Stomach (tissue), 9 donors: ENCODE measurements around the gene MCTP1. TPM values are rescaled to one million over a fixed set of nuclear protein-coding genes. Genes with fewer than 3 reads are reported as not detected.

ENCODE experiments used
- DNase-seq, 2 donors: peaks; one replicate each; pipeline versions ENCODE4 v3.0.0 to v3.0.0-alpha.2; 2013 to 2019
- H3K27ac ChIP-seq, 5 donors: fragments of 200-600 bp in 4 of 5; sonication (generic) in 4 of 5; one replicate each; pipeline ENCODE4 v1.5.1; 2013 to 2019; ENCODE audit warnings: mild to moderate bottlenecking in 1 of 5, moderate library complexity in 1 of 5
- H3K27me3 ChIP-seq, 3 donors: fragments of 200-600 bp; sonication (generic); one replicate each; pipeline ENCODE4 v1.5.1; 2017 to 2019; ENCODE audit warnings: mixed run types in 1 of 3
- H3K36me3 ChIP-seq, 4 donors: fragments of 200-600 bp; sonication (generic); 1 replicate in 3 of 4; 2 replicates in 1 of 4; pipeline ENCODE4 v1.5.1; 2016 to 2019
- H3K4me1 ChIP-seq, 4 donors: fragments of 200-600 bp; sonication (generic); one replicate each; pipeline ENCODE4 v1.5.1; 2016 to 2019
- H3K4me3 ChIP-seq, 4 donors: fragments of 200-600 bp; sonication (generic) in 3 of 4; one replicate each; pipeline ENCODE4 v1.5.1; 2016 to 2019; ENCODE audit warnings: mild to moderate bottlenecking in 1 of 4
- H3K9me3 ChIP-seq, 4 donors: fragments of 200-600 bp; sonication (generic); one replicate each; pipeline ENCODE4 v1.5.1; 2016 to 2019
- CTCF ChIP-seq, 7 experiments: fragments of 450-650 bp in 4 of 7; fragments of 200-600 bp in 3 of 7; sonication (generic) in 3 of 7; IDR thresholded peaks; one replicate each; pipeline ENCODE4 v1.5.1; 2016 to 2019; ENCODE audit warnings: antibody characterized with exemption in 7 of 7, control low read depth in 2 of 7, mild to moderate bottlenecking in 1 of 7
- EP300 ChIP-seq: sonication (generic); formaldehyde crosslinking; IDR thresholded peaks from one replicate; pipeline ENCODE4 v1.6.1; 2017; ENCODE audit warnings: antibody characterized with exemption
- POLR2A ChIP-seq, 4 donors: fragments of 450-650 bp; IDR thresholded peaks; one replicate each; pipeline ENCODE4 v1.6.1; 2016; ENCODE audit warnings: antibody characterized with exemption in 4 of 4, control low read depth in 2 of 4, mild to moderate bottlenecking in 1 of 4, moderate library complexity in 1 of 4
- POLR2AphosphoS5 ChIP-seq, 3 donors: sonication (generic); formaldehyde crosslinking; IDR thresholded peaks; one replicate each; pipeline ENCODE4 v1.6.1; 2016; ENCODE audit warnings: antibody characterized with exemption in 3 of 3
- WGBS, 5 donors: extraction: QIAGEN DNeasy Blood & Tissue Kit in 3 of 5; methylation state at CpG; one replicate each; pipeline versions ENCODE4 v1.1.5 to v1.1.7; 2013 to 2018; 5-methylcytosine and 5-hydroxymethylcytosine counted together
- intact Hi-C: fragments of 100-400 bp; cut with DNase I; formaldehyde crosslinking; loops from one replicate; pipeline ENCODE4 v1.15.1; 2023; ENCODE audit warnings: low total_unique reads
- polyA plus RNA-seq, 3 donors: library from polyadenylated mRNA; stranded (reverse); fragments of 200-250 nt; gene quantifications; one replicate each; pipeline ENCODE4 v1.2.3, GENCODE V29; 2013
- total RNA-seq, 5 donors: library from RNA; depleted of rRNA; stranded (reverse); fragments of >200 nt; gene quantifications; one replicate each; pipeline versions ENCODE4 v1.1.0 to v1.2.3, GENCODE V29; 2014 to 2016
- donor health status: healthy with polysubstance abuse.
- donor health status: Bipolar disorder and iron deficiency.
- donor health status: healthy.

The MCTP1 gene
- total and polyA plus RNA-seq, 8 donors, result 1.4 to 47.9 (median 11.3) TPM

- no peaks in the 10 kb centered on the region for H3K9me3 ChIP-seq
- H3K4me3 ChIP-seq, result no peak overlapping the region
- H3K27me3 ChIP-seq, result no peaks in the 10 kb centered on the region
- DNase-seq, result no peak
- no peak for TF ChIP-seq EP300
- no peak for TF ChIP-seq POLR2AphosphoS5 (IDR thresholded peaks at IDR 0.05)
- TF ChIP-seq POLR2A (IDR thresholded peaks at IDR 0.05), result no peak
- TF ChIP-seq CTCF (IDR thresholded peaks at IDR 0.05), result no peak
- intact Hi-C loops, result no loop called here
- no peak overlapping the region for H3K27ac ChIP-seq
- H3K4me1 ChIP-seq, result peaks cover 0 to 7% (median 0%) of the 10 kb centered on the region in 4 donors
- peaks cover 0 to 4% (median 0%) of the 10 kb centered on the region in 4 donors for H3K36me3 ChIP-seq
These were observed 340.7 kb downstream of the MCTP1 start for GRCh38 chr5:94944160-94944559.

GRCh38 chr5:94941122-94941755, 343.7 kb downstream of the MCTP1 start:
- H3K27me3 ChIP-seq, result no peaks in the 10 kb centered on the region
- H3K36me3 ChIP-seq, result peaks cover 0 to 4% (median 2%) of the 10 kb centered on the region in 4 donors
- H3K27ac ChIP-seq, result no peak overlapping the region
- H3K4me1 ChIP-seq, result peaks cover 0 to 7% (median 0%) of the 10 kb centered on the region in 4 donors
- 56 to 83% (median 69%) methylated on average over 1 of the region's 1 CpG for WGBS, 5 donors
- intact Hi-C loops, result no loop called here
- TF ChIP-seq POLR2A (IDR thresholded peaks at IDR 0.05) (no peak), CTCF (IDR thresholded peaks at IDR 0.05) (no peak), POLR2AphosphoS5 (IDR thresholded peaks at IDR 0.05) (no peak), EP300 (no peak)
- H3K4me3 ChIP-seq, result no peak overlapping the region
- no peak for DNase-seq
- H3K9me3 ChIP-seq, result no peaks in the 10 kb centered on the region

DNA sequence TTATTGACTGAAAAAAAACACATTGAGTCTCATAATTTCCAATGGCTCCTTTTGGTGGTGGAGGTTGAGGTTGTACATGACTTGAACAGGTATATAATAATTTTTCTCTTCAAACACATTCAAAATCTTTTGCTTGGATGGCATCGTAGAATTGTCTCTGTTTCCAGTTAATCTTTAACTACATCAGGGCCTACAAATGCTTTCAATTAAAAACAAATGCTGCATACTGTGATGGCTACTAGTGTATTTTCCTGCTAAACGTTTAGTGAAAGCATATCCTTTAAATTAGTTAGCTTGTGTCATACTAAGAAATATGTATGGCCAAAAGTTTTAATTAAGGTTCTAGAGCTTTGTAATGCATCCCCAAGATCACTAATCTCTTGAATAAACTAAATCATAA, 352.6 kb downstream of the MCTP1 start:
- Histone ChIP-seq H3K4me3 (no peak overlapping the region), H3K36me3 (no peaks in the 10 kb centered on the region), H3K4me1 (no peaks in the 10 kb centered on the region), H3K27ac (no peak overlapping the region), H3K9me3 (no peaks in the 10 kb centered on the region), H3K27me3 (no peaks in the 10 kb centered on the region)
- intact Hi-C loops, result no loop called here
- WGBS, 5 donors, result 30 to 57% (median 47%) methylated on average over 2 of the region's 2 CpGs
- DNase-seq, result no peak
- TF ChIP-seq POLR2AphosphoS5 (IDR thresholded peaks at IDR 0.05) (no peak), POLR2A (IDR thresholded peaks at IDR 0.05) (no peak), EP300 (no peak), CTCF (IDR thresholded peaks at IDR 0.05) (no peak)

GRCh38 chr5:94928891-94929290, 356.0 kb downstream of the MCTP1 start:
- Histone ChIP-seq H3K4me3 (no peak overlapping the region), H3K27ac (no peak overlapping the region), H3K27me3 (no peaks in the 10 kb centered on the region), H3K4me1 (no peaks in the 10 kb centered on the region), H3K36me3 (no peaks in the 10 kb centered on the region), H3K9me3 (no peaks in the 10 kb centered on the region)
- no peak for DNase-seq
- no peak for TF ChIP-seq CTCF (IDR thresholded peaks at IDR 0.05)
- TF ChIP-seq POLR2A (IDR thresholded peaks at IDR 0.05), result no peak
- no peak for TF ChIP-seq EP300
- no peak for TF ChIP-seq POLR2AphosphoS5 (IDR thresholded peaks at IDR 0.05)
- 72 to 85% (median 79%) methylated on average over 6 of the region's 6 CpGs for WGBS, 5 donors
- intact Hi-C loops, result no loop called here
